GM12878 (cell line): Measurements from ENCODE around the gene ARFIP1. TPM values are rescaled to one million over a fixed set of nuclear protein-coding genes. Genes with fewer than 3 reads are reported as not detected.

Source experiments
- ATAC-seq: fragments of 200-7000 bp; cut with Tn5 transposase; 3 replicates; pipeline ENCODE4 v1.9.1; 2020; ENCODE audit warnings: mild to moderate bottlenecking, moderate library complexity
- BruUV-seq: library from RNA; stranded (reverse); fragments of 400-500 nt; replicated peaks from 2 replicates; lab custom pipeline; 2021; lab: Mats Ljungman, UMichigan
- CTCF ChIA-PET: fragments of 300-600 bp; sonication (Branson Sonifier 250); formaldehyde crosslinking; extraction: SDS; loops from one replicate; lab custom pipeline; 2021; ENCODE audit warnings: inconsistent platforms; lab: Yijun Ruan, JAX
- POLR2A ChIA-PET: fragments of 350-600 bp; formaldehyde crosslinking; extraction: SDS; loops from one replicate; lab custom pipeline; 2021; ENCODE audit warnings: inconsistent platforms; lab: Charles Lee
- RAD21 ChIA-PET: fragments of 300-600 bp; sonication (Branson Sonifier 250); formaldehyde crosslinking; loops from one replicate; lab custom pipeline; 2023; ENCODE audit warnings: antibody characterized with exemption; ENCODE audit not compliant: unreplicated experiment; lab: Charles Lee
- SMC1A ChIA-PET: fragments of 300-600 bp; sonication (Branson Sonifier 250); formaldehyde crosslinking; loops from one replicate; lab custom pipeline; 2023; ENCODE audit not compliant: unreplicated experiment, uncharacterized antibody; lab: Charles Lee
- DNase-seq: peaks from one replicate; pipeline ENCODE4 v3.0.0-alpha.2; 2011; ENCODE audit warnings: low read depth, low spot score
- FAIRE-seq: peaks from 3 replicates; lab custom pipeline; 2011; peaks lifted over from hg19 to GRCh38; lab: Jason Lieb, UNC
- H2AFZ ChIP-seq: 2 replicates; pipeline ENCODE4 v1.6.0; 2011; ENCODE audit warnings: low read depth, low read length, control low read depth; ENCODE audit not compliant: control insufficient read depth
- H3K27ac ChIP-seq: 2 replicates; pipeline ENCODE4 v1.5.1; 2011; ENCODE audit warnings: control low read depth; ENCODE audit not compliant: control insufficient read depth, insufficient read depth
- H3K27me3 ChIP-seq, 2 experiments: replicated peaks in 1 of 2; 2 replicates each; pipeline versions ENCODE4 v1.6.0 to v1.6.1; 2011; ENCODE audit warnings: low read length in 1 of 2; ENCODE audit not compliant: control insufficient read depth in 2 of 2, insufficient read depth in 2 of 2
- H3K36me3 ChIP-seq, 2 experiments: 2 replicates each; pipeline ENCODE4 v1.5.1; 2011; ENCODE audit warnings: low read length in 1 of 2; ENCODE audit not compliant: control insufficient read depth in 2 of 2, insufficient read depth in 2 of 2
- H3K4me1 ChIP-seq: 2 replicates; pipeline ENCODE4 v1.6.1; 2011; ENCODE audit warnings: mild to moderate bottlenecking, low read length, moderate library complexity, mixed read lengths; ENCODE audit not compliant: control insufficient read depth, insufficient read depth
- H3K4me2 ChIP-seq: 2 replicates; pipeline ENCODE4 v1.6.0; 2011; ENCODE audit warnings: control low read depth; ENCODE audit not compliant: control insufficient read depth, insufficient read depth
- H3K4me3 ChIP-seq: fragments of 200-600 bp; sonication (generic); 2 replicates; pipeline ENCODE4 v1.5.1; 2016
- H3K79me2 ChIP-seq: 2 replicates; pipeline ENCODE4 v1.6.0; 2011; ENCODE audit warnings: low read length; ENCODE audit not compliant: control insufficient read depth, insufficient read depth
- H3K9ac ChIP-seq: 2 replicates; pipeline ENCODE4 v1.8.0; 2011; ENCODE audit warnings: low read length, control low read depth, mixed read lengths; ENCODE audit not compliant: control insufficient read depth, insufficient read depth
- H3K9me3 ChIP-seq: replicated peaks from 3 replicates; pipeline ENCODE4 v1.5.1; 2011; ENCODE audit warnings: mild to moderate bottlenecking, low read length; ENCODE audit not compliant: control insufficient read depth, insufficient read depth
- H4K20me1 ChIP-seq: 2 replicates; pipeline ENCODE4 v1.6.0; 2011; ENCODE audit not compliant: control insufficient read depth, insufficient read depth
- EGR1 ChIP-seq, 2 experiments: IDR thresholded peaks; 1 replicate in 1 of 2; 2 replicates in 1 of 2; pipeline ENCODE4 v1.6.1; 2011 to 2012; ENCODE audit warnings: low read depth in 2 of 2, low read length in 2 of 2, borderline replicate concordance in 1 of 2, mild to moderate bottlenecking in 1 of 2, moderate library complexity in 1 of 2
- EP300 ChIP-seq, 2 experiments: fragments of 150-350 bp in 1 of 2; IDR thresholded peaks; 2 replicates each; pipeline ENCODE4 v1.6.1; 2011 to 2012; ENCODE audit warnings: low read depth in 2 of 2, low read length in 2 of 2, borderline replicate concordance in 1 of 2, improper control_type of control experiment in 1 of 2, inconsistent platforms in 1 of 2; ENCODE audit not compliant: control insufficient read depth in 1 of 2
- HDGF ChIP-seq: fragments of 450-650 bp; IDR thresholded peaks from 2 replicates; pipeline ENCODE4 v1.6.1; 2016; ENCODE audit warnings: antibody characterized with exemption
- RCOR1 ChIP-seq: conservative IDR thresholded peaks from 2 replicates; pipeline ENCODE4 v1.6.1; 2012; ENCODE audit warnings: low read depth, low read length, improper control_type of control experiment
- TCF3 ChIP-seq: IDR thresholded peaks from 2 replicates; pipeline ENCODE4 v1.6.1; 2012; ENCODE audit warnings: low read depth, mild to moderate bottlenecking, low read length, borderline replicate concordance; ENCODE audit not compliant: insufficient read depth
- ZZZ3 ChIP-seq: IDR thresholded peaks from 2 replicates; pipeline ENCODE4 v1.6.1; 2011; ENCODE audit warnings: low read depth; ENCODE audit not compliant: control insufficient read depth, insufficient read length
- WGBS: methylation state at CpG from one replicate; pipeline ENCODE4 v1.1.6; 2016; ENCODE audit warnings: low lambda C conversion rate; ENCODE audit not compliant: insufficient replicate concordance, insufficient coverage; ENCODE audit errors: missing lambda C conversion rate; 5-methylcytosine and 5-hydroxymethylcytosine counted together
- in situ Hi-C: fragments of 300-500 bp; cut with MboI; formaldehyde crosslinking; loops from 9 replicates; pipeline ENCODE4 v1.14.3; 2018; ENCODE audit warnings: mixed read lengths
- intact Hi-C: fragments of 100-400 bp; cut with micrococcal nuclease; formaldehyde crosslinking; loops from one replicate; pipeline ENCODE4 v1.14.2; 2022; ENCODE audit not compliant: unreplicated experiment
- polyA plus RNA-seq, 11 experiments: library from polyadenylated mRNA; depleted of rRNA in 4 of 11; unstranded in 6 of 11; stranded (reverse) in 5 of 11; fragments of >200 nt; fragmentation: Nextera tagmentation in 4 of 11; fragmentation: Illumina TruSeq in 1 of 11; extraction: Ambion mirVana in 4 of 11; extraction: Trizol in 1 of 11; gene quantifications; 1 replicate in 1 of 11; 2 replicates in 10 of 11; pipeline versions ENCODE4 v1.2.1 to v1.2.3, GENCODE V29; 2011 to 2016; ENCODE audit warnings: inconsistent platforms in 2 of 11, missing spikeins in 2 of 11, low read depth in 1 of 11
- total RNA-seq, 4 experiments: library from RNA; depleted of rRNA in 3 of 4; stranded (reverse); fragments of >200 nt in 3 of 4; fragmentation: Illumina TruSeq in 1 of 4; extraction: Trizol in 1 of 4; gene quantifications; 2 replicates each; pipeline versions ENCODE4 v1.2.1 to v1.2.3, GENCODE V29; 2013 to 2021
- TF ChIP-seq, protein P1 (sequence below): fragments of 150-350 bp; IDR thresholded peaks from 2 replicates; pipeline ENCODE4 v1.6.1; 2016; ENCODE audit warnings: low read depth, low read length

The ARFIP1 gene
- total and polyA plus RNA-seq, 10 of the 15 experiments (the other 5 are each of a cell fraction or from before 2014, with no cell fraction given), result 9.5 to 21.7 (median 15.4) TPM

DNA sequence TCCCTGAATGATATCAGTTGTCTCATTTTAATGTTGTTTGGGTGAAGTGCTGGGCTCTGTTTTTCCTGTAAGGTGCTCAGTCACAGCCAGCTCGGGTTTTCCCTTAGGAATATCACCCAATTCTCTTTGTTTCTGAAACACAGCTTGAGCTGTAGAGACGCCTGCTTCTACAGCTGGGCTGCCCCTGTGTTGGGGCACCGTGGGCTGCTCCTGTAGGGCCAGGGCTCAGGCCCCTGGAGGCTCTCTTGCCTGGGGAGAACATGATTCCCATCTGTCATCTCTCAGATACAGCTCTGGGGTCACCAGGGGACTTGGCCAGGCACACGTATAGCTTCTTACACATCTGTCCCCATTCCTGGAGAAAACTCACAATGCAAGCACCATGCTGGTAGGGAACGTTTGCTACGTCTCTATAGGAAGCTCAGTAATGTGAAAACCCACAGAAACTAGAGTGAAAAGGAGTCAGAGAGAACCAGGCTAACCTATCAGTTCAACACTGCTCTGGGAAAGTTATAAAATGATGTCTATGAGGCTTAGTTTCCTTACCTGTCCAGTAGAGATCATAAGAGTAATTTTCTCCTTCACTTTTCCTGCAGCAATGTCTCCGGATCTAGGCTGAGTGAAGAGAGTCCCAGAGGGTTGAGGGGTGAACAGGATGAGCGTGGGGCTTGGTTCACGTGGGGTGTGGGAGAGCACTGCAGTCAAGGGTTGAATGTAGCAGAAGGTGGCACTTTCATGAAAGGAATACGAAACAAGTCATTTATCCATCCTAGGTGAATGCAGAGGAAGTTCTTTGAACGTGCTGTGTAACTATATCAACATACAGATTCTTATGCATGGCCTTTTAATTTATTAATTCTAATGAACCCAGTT, 170.9 kb downstream of the ARFIP1 start (continued):
- no peak for TF ChIP-seq ZZZ3
- TF ChIP-seq HDGF, result no peak

DNA sequence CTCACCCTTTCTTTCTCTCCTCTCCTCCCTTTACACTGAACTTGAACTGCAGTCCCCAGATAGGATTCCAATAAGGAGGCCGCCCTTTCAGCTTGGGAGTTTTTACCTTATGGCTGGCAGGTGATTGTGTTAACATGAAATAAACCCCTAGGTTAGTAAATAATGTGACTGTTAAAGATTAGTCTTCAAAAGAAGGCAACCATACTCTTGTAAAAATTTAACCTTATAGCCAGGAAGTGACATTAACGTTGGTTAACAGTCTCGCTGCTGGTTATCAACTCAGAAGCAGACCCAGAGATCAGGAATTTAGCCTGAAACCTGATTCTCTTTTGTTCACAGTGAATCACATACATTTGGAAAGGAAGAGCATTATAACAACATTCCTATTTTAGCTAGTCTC, 171.6 kb downstream of the ARFIP1 start:
- POLR2A ChIA-PET, result no interaction called here
- 76% methylated on average over 3 of the region's 3 CpGs for WGBS

More for the DNA sequence above, 171.6 kb downstream of the ARFIP1 start:
- no peaks in the 10 kb centered on the region for H3K79me2 ChIP-seq
- no peaks in the 10 kb centered on the region for H3K4me1 ChIP-seq
- H3K9ac ChIP-seq, result no peak overlapping the region
- no peak overlapping the region for H2AFZ ChIP-seq
- no peaks in the 10 kb centered on the region for H3K9me3 ChIP-seq
- FAIRE-seq (no peak), DNase-seq (no peak), ATAC-seq (no peak)
- no peak overlapping the region for H3K4me3 ChIP-seq
- H3K27ac ChIP-seq, result no peak overlapping the region
- no peaks in the 10 kb centered on the region for H4K20me1 ChIP-seq
- intact Hi-C loops (no loop called here), in situ Hi-C loops (no loop called here)
- ChIA-PET RAD21 (interaction anchor here (0.6 kb wide), 1 partner anchor 172 kb away, joined by 3 read pairs; the partner anchor contains the start of genes ARFIP1 and TIGD4), SMC1A (no interaction called here), CTCF (no interaction called here)
- no peak overlapping the region for H3K4me2 ChIP-seq
- TF ChIP-seq EP300 (IDR thresholded peaks at IDR 0.05; ENCODE audit: borderline replicate concordance in 1 of 2, control insufficient read depth in 1 of 2, low read depth in 2 of 2, low read length in 2 of 2) (no peak), TCF3 (no peak), EGR1 (IDR thresholded peaks at IDR 0.05; ENCODE audit: borderline replicate concordance in 1 of 2, low read depth in 2 of 2, low read length in 2 of 2) (no peak), RCOR1 (no peak)
- TF ChIP-seq, protein P1, sequence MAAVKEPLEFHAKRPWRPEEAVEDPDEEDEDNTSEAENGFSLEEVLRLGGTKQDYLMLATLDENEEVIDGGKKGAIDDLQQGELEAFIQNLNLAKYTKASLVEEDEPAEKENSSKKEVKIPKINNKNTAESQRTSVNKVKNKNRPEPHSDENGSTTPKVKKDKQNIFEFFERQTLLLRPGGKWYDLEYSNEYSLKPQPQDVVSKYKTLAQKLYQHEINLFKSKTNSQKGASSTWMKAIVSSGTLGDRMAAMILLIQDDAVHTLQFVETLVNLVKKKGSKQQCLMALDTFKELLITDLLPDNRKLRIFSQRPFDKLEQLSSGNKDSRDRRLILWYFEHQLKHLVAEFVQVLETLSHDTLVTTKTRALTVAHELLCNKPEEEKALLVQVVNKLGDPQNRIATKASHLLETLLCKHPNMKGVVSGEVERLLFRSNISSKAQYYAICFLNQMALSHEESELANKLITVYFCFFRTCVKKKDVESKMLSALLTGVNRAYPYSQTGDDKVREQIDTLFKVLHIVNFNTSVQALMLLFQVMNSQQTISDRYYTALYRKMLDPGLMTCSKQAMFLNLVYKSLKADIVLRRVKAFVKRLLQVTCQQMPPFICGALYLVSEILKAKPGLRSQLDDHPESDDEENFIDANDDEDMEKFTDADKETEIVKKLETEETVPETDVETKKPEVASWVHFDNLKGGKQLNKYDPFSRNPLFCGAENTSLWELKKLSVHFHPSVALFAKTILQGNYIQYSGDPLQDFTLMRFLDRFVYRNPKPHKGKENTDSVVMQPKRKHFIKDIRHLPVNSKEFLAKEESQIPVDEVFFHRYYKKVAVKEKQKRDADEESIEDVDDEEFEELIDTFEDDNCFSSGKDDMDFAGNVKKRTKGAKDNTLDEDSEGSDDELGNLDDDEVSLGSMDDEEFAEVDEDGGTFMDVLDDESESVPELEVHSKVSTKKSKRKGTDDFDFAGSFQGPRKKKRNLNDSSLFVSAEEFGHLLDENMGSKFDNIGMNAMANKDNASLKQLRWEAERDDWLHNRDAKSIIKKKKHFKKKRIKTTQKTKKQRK, result no peak
- BruUV-seq, result no TSS peak
- H3K27me3 ChIP-seq, result no peaks in the 10 kb centered on the region; a peak in 1 of 4 replicates
- H3K36me3 ChIP-seq, result no peaks in the 10 kb centered on the region
